HG02885 (cell line): ENCODE measurements around the gene EFCAB5.
"Not testable (repeated sequence)": the region's sequence is repeated elsewhere in the genome, so short reads cannot be mapped to it uniquely, and the experiment has no call there.

Experiments
- ATAC-seq: cut with Tn5 transposase; IDR thresholded peaks from one replicate; pipeline ENCODE4 v1.9.1; 2021; ENCODE audit warnings: mild to moderate bottlenecking; ENCODE audit not compliant: unreplicated experiment, poor library complexity

The EFCAB5 gene

GRCh38 chr17:30134551-30134950 is 193.1 kb downstream of the EFCAB5 start:
- ATAC-seq: no peak

GRCh38 chr17:30137158-30137557 is 195.7 kb downstream of the EFCAB5 start:
- no peak for ATAC-seq

- not testable (repeated sequence) for ATAC-seq
These were observed 206.4 kb downstream of the EFCAB5 start for GRCh38 chr17:30147860-30148259.

- ATAC-seq: no peak
These were observed 206.9 kb downstream of the EFCAB5 start for GRCh38 chr17:30148376-30148775.

- no peak for ATAC-seq
These were observed 210.0 kb downstream of the EFCAB5 start for GRCh38 chr17:30151471-30151870.

GRCh38 chr17:30153463-30153862 is 212.0 kb downstream of the EFCAB5 start:
- ATAC-seq: no peak

GRCh38 chr17:30155389-30155788 is 214.0 kb downstream of the EFCAB5 start:
- ATAC-seq: no peak
